Fibroblast of pulmonary artery (primary cell): ENCODE data around the gene NTRK3.

Experiments
- DNase-seq: peaks from one replicate; pipeline ENCODE4 v3.0.0-alpha.2; 2010; ENCODE audit warnings: low read depth
- H3K4me3 ChIP-seq: replicated peaks from 2 replicates; pipeline ENCODE4 v1.5.1; 2011; ENCODE audit warnings: low read depth, mild to moderate bottlenecking, control low read depth, low read length, moderate library complexity
- CTCF ChIP-seq: IDR thresholded peaks from 2 replicates; pipeline ENCODE4 v1.5.1; 2011; ENCODE audit warnings: mild to moderate bottlenecking, control low read depth, low read length, inconsistent platforms; ENCODE audit errors: missing control alignments

Gene NTRK3

GRCh38 chr15:88178631-88179030 lies 77.9 kb downstream of the NTRK3 start:
- TF ChIP-seq CTCF: no peak
- H3K4me3 ChIP-seq: no peak overlapping the region
- no peak for DNase-seq

GRCh38 chr15:88177451-88177850 lies 79.1 kb downstream of the NTRK3 start:
- no peak overlapping the region for H3K4me3 ChIP-seq
- TF ChIP-seq CTCF: no peak
- no peak for DNase-seq

- no peak for TF ChIP-seq CTCF
- DNase-seq: no peak
- no peak overlapping the region for H3K4me3 ChIP-seq
These were observed 82.0 kb downstream of the NTRK3 start for GRCh38 chr15:88174571-88174970.

GRCh38 chr15:88166082-88166993 lies 90.2 kb downstream of the NTRK3 start:
- DNase-seq: peak; percentile 11
- no peak for TF ChIP-seq CTCF

GRCh38 chr15:88161636-88162035 lies 94.9 kb downstream of the NTRK3 start:
- DNase-seq: no peak
- TF ChIP-seq CTCF: no peak
- H3K4me3 ChIP-seq: no peak overlapping the region

More at GRCh38 chr15:88166082-88166993, 90.2 kb downstream of the NTRK3 start:
- H3K4me3 ChIP-seq: no peak overlapping the region

GRCh38 chr15:88155310-88155709 lies 101.2 kb downstream of the NTRK3 start:
- DNase-seq: no peak
- no peak for TF ChIP-seq CTCF
- H3K4me3 ChIP-seq: no peak overlapping the region

- no peak for TF ChIP-seq CTCF
- DNase-seq: no peak
- no peak overlapping the region for H3K4me3 ChIP-seq
These were observed 103.9 kb downstream of the NTRK3 start for GRCh38 chr15:88152672-88153071.
